ENCODE results near the gene TPRX2. TPM values are rescaled to one million over a fixed set of nuclear protein-coding genes. Genes with fewer than 3 reads are reported as not detected.

Gene TPRX2
- total RNA-seq, 4 donors from 2014 or later, result not detected

DNA sequence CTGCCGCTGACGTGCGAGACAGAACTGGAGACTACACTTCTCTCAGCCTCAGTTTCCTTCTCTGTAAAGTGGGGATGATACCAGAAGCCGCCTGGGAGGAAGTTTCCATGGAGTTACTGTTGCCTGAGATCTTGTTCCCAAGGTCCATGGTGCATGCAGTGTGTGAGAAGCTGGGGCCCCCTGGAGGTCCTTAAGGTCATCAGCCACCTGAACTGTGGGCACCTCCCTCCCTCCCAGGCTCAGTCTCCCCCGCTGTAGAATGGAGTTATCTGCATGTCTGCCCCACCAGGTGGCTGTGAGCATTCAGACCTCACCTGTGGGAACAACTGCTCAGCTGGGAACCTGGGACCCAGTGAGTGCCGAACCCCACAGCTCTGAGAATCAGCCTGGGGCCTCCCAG lies 34.6 kb upstream of the TPRX2 start:
- no peak for DNase-seq (ENCODE audit: low spot score)
- no peak for TF ChIP-seq CTCF (IDR thresholded peaks at IDR 0.05)
- no peak for ATAC-seq (ENCODE audit: low FRiP score)

DNA sequence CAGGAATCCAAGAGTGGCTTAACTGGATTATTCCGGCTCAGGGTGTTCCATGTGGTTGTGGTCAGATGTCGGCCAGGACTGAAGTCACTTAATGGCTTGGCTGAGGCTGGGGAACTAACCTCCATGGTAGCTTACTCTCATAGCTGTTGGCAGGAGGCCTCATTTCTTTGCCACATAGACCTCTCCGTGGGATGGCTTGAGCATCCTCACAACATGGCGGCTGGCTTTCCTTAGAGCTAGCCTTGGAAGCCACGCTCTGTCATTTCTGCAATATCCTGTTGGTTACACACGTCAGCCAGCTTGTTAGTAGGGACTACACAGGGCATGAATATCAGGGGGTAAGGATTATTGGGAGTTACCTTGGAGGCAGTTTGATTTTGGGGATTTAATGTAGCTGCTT lies 32.2 kb upstream of the TPRX2 start:
- ATAC-seq (ENCODE audit: low FRiP score) (no peak), DNase-seq (ENCODE audit: low spot score) (no peak)
- TF ChIP-seq CTCF (IDR thresholded peaks at IDR 0.05), result no peak

GRCh38 chr19:47832723-47833122 lies 26.3 kb upstream of the TPRX2 start:
- DNase-seq (ENCODE audit: low spot score) (no peak), ATAC-seq (ENCODE audit: low FRiP score) (no peak)
- TF ChIP-seq CTCF (IDR thresholded peaks at IDR 0.05), result no peak

- no peak for ATAC-seq (ENCODE audit: low FRiP score)
- no peak for TF ChIP-seq CTCF (IDR thresholded peaks at IDR 0.05)
- DNase-seq (ENCODE audit: low spot score), result no peak
Observed at GRCh38 chr19:47836038-47836437, 23.0 kb upstream of the TPRX2 start.

- no peak for TF ChIP-seq CTCF (IDR thresholded peaks at IDR 0.05)
- no peak for ATAC-seq (ENCODE audit: low FRiP score)
- DNase-seq (ENCODE audit: low spot score), result no peak
Observed at GRCh38 chr19:47839411-47839810, 19.6 kb upstream of the TPRX2 start.

- no peak for ATAC-seq (ENCODE audit: low FRiP score)
- no peak for TF ChIP-seq CTCF (IDR thresholded peaks at IDR 0.05)
- DNase-seq (ENCODE audit: low spot score), result no peak
Observed at GRCh38 chr19:47839913-47840312, 19.1 kb upstream of the TPRX2 start.

DNA sequence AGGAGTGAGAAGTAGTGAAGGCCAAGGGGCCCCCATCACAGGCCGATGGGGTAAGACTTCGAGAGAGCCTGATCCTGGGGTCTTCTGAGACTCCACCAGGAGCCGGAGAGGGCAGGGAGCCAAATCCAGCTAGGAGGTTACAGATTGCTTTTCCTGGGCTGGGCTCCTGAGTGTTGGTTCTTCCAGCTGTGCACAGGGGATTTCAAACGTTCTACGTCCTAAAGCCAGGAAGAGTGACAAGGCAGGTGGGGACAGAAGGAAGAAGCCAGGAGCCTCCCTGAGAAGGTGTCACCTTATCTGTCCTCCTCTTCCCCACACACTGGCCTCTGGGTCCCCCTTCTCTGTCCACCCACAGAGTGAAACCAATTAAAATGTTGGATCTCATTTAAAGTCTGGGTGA lies 16.1 kb upstream of the TPRX2 start:
- no peak for TF ChIP-seq CTCF (IDR thresholded peaks at IDR 0.05)
- ATAC-seq (ENCODE audit: low FRiP score) (no peak), DNase-seq (ENCODE audit: low spot score) (no peak)
